H9 (cell line): ENCODE results near the gene IL17F. TPM values are rescaled to one million over a fixed set of nuclear protein-coding genes. Genes with fewer than 3 reads are reported as not detected.

Experiments
- DNase-seq: peaks from one replicate; pipeline ENCODE4 v3.0.0-alpha.2; 2017
- H2AFZ ChIP-seq: one replicate; pipeline ENCODE4 v1.6.1; 2013; ENCODE audit warnings: mild to moderate bottlenecking, low read length, control low read depth, moderate library complexity
- H2AK5ac ChIP-seq: 2 replicates; pipeline ENCODE4 v1.6.1; 2013; ENCODE audit warnings: low read length, control low read depth, mixed read lengths; ENCODE audit not compliant: insufficient read length
- H2BK120ac ChIP-seq: one replicate; pipeline ENCODE4 v1.6.1; 2013; ENCODE audit warnings: low read depth, mild to moderate bottlenecking, low read length, control low read depth, inconsistent platforms; ENCODE audit not compliant: poor library complexity, severe bottlenecking
- H2BK12ac ChIP-seq: 2 replicates; pipeline ENCODE4 v1.6.1; 2013; ENCODE audit warnings: low read length, control low read depth, mixed read lengths, low read depth; ENCODE audit not compliant: insufficient read length
- H2BK15ac ChIP-seq: 2 replicates; pipeline ENCODE4 v1.6.1; 2013; ENCODE audit warnings: low read depth, low read length, control low read depth
- H2BK20ac ChIP-seq: one replicate; pipeline ENCODE4 v1.6.1; 2013; ENCODE audit warnings: low read depth, mild to moderate bottlenecking, low read length, control low read depth, inconsistent platforms; ENCODE audit not compliant: poor library complexity, severe bottlenecking
- H2BK5ac ChIP-seq: 2 replicates; pipeline ENCODE4 v1.6.1; 2013; ENCODE audit warnings: low read length, control low read depth, mixed read lengths; ENCODE audit not compliant: insufficient read length
- H3K14ac ChIP-seq: 2 replicates; pipeline ENCODE4 v1.6.1; 2013; ENCODE audit warnings: low read length, control low read depth; ENCODE audit not compliant: insufficient read depth
- H3K18ac ChIP-seq: 2 replicates; pipeline ENCODE4 v1.6.1; 2013; ENCODE audit warnings: low read depth, mild to moderate bottlenecking, mixed read lengths, low read length, control low read depth; ENCODE audit not compliant: insufficient read length
- H3K23ac ChIP-seq: 2 replicates; pipeline ENCODE4 v1.6.1; 2013; ENCODE audit warnings: low read length, control low read depth, mixed read lengths, low read depth; ENCODE audit not compliant: insufficient read length
- H3K23me2 ChIP-seq: 2 replicates; pipeline ENCODE4 v1.6.1; 2013; ENCODE audit warnings: low read depth, mild to moderate bottlenecking, mixed read lengths, low read length, control low read depth; ENCODE audit not compliant: insufficient read length, poor library complexity, severe bottlenecking
- H3K27ac ChIP-seq: 2 replicates; pipeline ENCODE4 v1.5.1; 2013; ENCODE audit warnings: low read length, control low read depth, mixed read lengths, low read depth; ENCODE audit not compliant: insufficient read length
- H3K27me3 ChIP-seq: 2 replicates; pipeline ENCODE4 v1.6.1; 2013; ENCODE audit warnings: low read length, control low read depth, inconsistent platforms; ENCODE audit not compliant: insufficient read depth
- H3K4ac ChIP-seq: 2 replicates; pipeline ENCODE4 v1.6.1; 2013; ENCODE audit warnings: low read depth, mild to moderate bottlenecking, control low read depth, inconsistent platforms, low read length, moderate library complexity
- H3K4me1 ChIP-seq: 2 replicates; pipeline ENCODE4 v1.6.1; 2013; ENCODE audit warnings: low read length, control low read depth, inconsistent platforms; ENCODE audit not compliant: insufficient read depth
- H3K4me2 ChIP-seq: 2 replicates; pipeline ENCODE4 v1.6.1; 2013; ENCODE audit warnings: low read length, control low read depth, mixed read lengths; ENCODE audit not compliant: insufficient read length, insufficient read depth
- H3K56ac ChIP-seq: 2 replicates; pipeline ENCODE4 v1.6.1; 2013; ENCODE audit warnings: low read depth, mild to moderate bottlenecking, mixed read lengths, low read length, control low read depth; ENCODE audit not compliant: insufficient read length
- H3K79me1 ChIP-seq: 2 replicates; pipeline ENCODE4 v1.6.1; 2013; ENCODE audit warnings: low read depth, mild to moderate bottlenecking, moderate library complexity, low read length, control low read depth, inconsistent platforms; ENCODE audit not compliant: insufficient read depth, poor library complexity, severe bottlenecking
- H3K79me2 ChIP-seq: 2 replicates; pipeline ENCODE4 v1.6.1; 2013; ENCODE audit warnings: low read length, control low read depth, inconsistent platforms; ENCODE audit not compliant: insufficient read depth
- H3K9ac ChIP-seq: 2 replicates; pipeline ENCODE4 v1.6.1; 2013; ENCODE audit warnings: low read length, control low read depth, mixed read lengths; ENCODE audit not compliant: insufficient read length; ENCODE audit errors: extremely low read depth
- H3K9me3 ChIP-seq: one replicate; pipeline ENCODE4 v1.6.1; 2013; ENCODE audit warnings: low read depth, low read length, inconsistent platforms; ENCODE audit not compliant: control insufficient read depth
- H3T11ph ChIP-seq: one replicate; pipeline ENCODE4 v1.6.1; 2013; ENCODE audit warnings: mild to moderate bottlenecking, low read length, control low read depth, inconsistent platforms
- H4K20me1 ChIP-seq: one replicate; pipeline ENCODE4 v1.6.1; 2013; ENCODE audit not compliant: control insufficient read depth, insufficient read length, insufficient read depth
- H4K5ac ChIP-seq: 2 replicates; pipeline ENCODE4 v1.6.1; 2013; ENCODE audit warnings: low read depth, mild to moderate bottlenecking, mixed read lengths, low read length, control low read depth; ENCODE audit not compliant: insufficient read length
- H4K8ac ChIP-seq: replicated peaks from 2 replicates; pipeline ENCODE4 v1.6.1; 2013; ENCODE audit warnings: low read length, control low read depth, mixed read lengths, low read depth; ENCODE audit not compliant: insufficient read length
- H4K91ac ChIP-seq: 2 replicates; pipeline ENCODE4 v1.6.1; 2013; ENCODE audit warnings: low read depth, mild to moderate bottlenecking, moderate library complexity, mixed read lengths, low read length, control low read depth; ENCODE audit not compliant: insufficient read length
- H3K27ac Mint-ChIP-seq, 3 experiments: 2 replicates in 2 of 3; 3 replicates in 1 of 3; pipeline ENCODE4 v1.8.0; 2020 to 2021; ENCODE audit warnings: mixed read lengths in 3 of 3, mild to moderate bottlenecking in 1 of 3, moderate library complexity in 1 of 3
- H3K27me3 Mint-ChIP-seq: 2 replicates; pipeline ENCODE4 v1.8.0; 2021; ENCODE audit warnings: low read depth, mild to moderate bottlenecking, moderate library complexity, mixed read lengths
- H3K36me3 Mint-ChIP-seq, 3 experiments: 2 replicates in 2 of 3; 3 replicates in 1 of 3; pipeline ENCODE4 v1.8.0; 2020 to 2021; ENCODE audit warnings: low read depth in 3 of 3, mixed read lengths in 3 of 3; ENCODE audit not compliant: insufficient read depth in 1 of 3
- H3K4me1 Mint-ChIP-seq, 2 experiments: 2 replicates each; pipeline ENCODE4 v1.8.0; 2020; ENCODE audit warnings: mixed read lengths in 2 of 2
- H3K4me3 Mint-ChIP-seq, 2 experiments: 2 replicates in 1 of 2; 3 replicates in 1 of 2; pipeline ENCODE4 v1.8.0; 2020 to 2021; ENCODE audit warnings: mild to moderate bottlenecking in 2 of 2, mixed read lengths in 2 of 2, moderate library complexity in 1 of 2
- H3K9me3 Mint-ChIP-seq, 2 experiments: 2 replicates in 1 of 2; 3 replicates in 1 of 2; pipeline ENCODE4 v1.8.0; 2020; ENCODE audit warnings: mild to moderate bottlenecking in 2 of 2, mixed read lengths in 2 of 2, moderate library complexity in 1 of 2
- CTCF ChIP-seq: fragments of 200-600 bp; sonication (generic); conservative IDR thresholded peaks from 3 replicates; pipeline ENCODE4 v1.8.0; 2021; ENCODE audit warnings: antibody characterized with exemption, mild to moderate bottlenecking
- WGBS: extraction: QIAGEN DNeasy Blood & Tissue Kit; methylation state at CpG from one replicate; pipeline ENCODE4 v1.1.7; 2013; ENCODE audit warnings: missing lambda C conversion rate, low lambda C conversion rate, mixed read lengths; ENCODE audit not compliant: insufficient read length; ENCODE audit errors: extremely low coverage; 5-methylcytosine and 5-hydroxymethylcytosine counted together
- total RNA-seq: library from RNA; stranded (reverse); gene quantifications from 2 replicates; pipeline ENCODE4 v1.2.1, GENCODE V29; 2021

The IL17F gene
- total RNA-seq, 1 experiment from 2014 or later: not detected

GRCh38 chr6:52187098-52187497 is 57.2 kb downstream of the IL17F start:
- no peaks in the 10 kb centered on the region for H4K20me1 ChIP-seq
- no peak overlapping the region for H2BK15ac ChIP-seq
- no peaks in the 10 kb centered on the region for H3K23me2 ChIP-seq
- no peak overlapping the region for H3K18ac ChIP-seq
- no CpG with 5 or more reads among the region's 1 CpG for WGBS
- H3K27ac Mint-ChIP-seq: no peak overlapping the region
- H3K27me3 Mint-ChIP-seq: no peaks in the 10 kb centered on the region
- no peak overlapping the region for H4K91ac ChIP-seq
- H3K27ac ChIP-seq: no peak overlapping the region
- no peak for TF ChIP-seq CTCF
- no peaks in the 10 kb centered on the region for H3K9me3 ChIP-seq
- no peak overlapping the region for H2BK120ac ChIP-seq
- peaks cover 19 to 40% of the 10 kb centered on the region in 2 experiments for H3K4me1 Mint-ChIP-seq
- H2BK12ac ChIP-seq: no peak overlapping the region
- H3K9me3 Mint-ChIP-seq: peaks cover 0 to 5% of the 10 kb centered on the region in 2 experiments; a peak in 1 of 5 replicates
- H2AK5ac ChIP-seq: no peak overlapping the region
- H3T11ph ChIP-seq: no peak overlapping the region
- H3K4me1 ChIP-seq: peaks cover 9% of the 10 kb centered on the region; the same call in 1 of the 2 replicates
- H3K4ac ChIP-seq: no peak overlapping the region
- no peak overlapping the region for H2BK5ac ChIP-seq
- no peaks in the 10 kb centered on the region for H3K79me1 ChIP-seq
- no peak overlapping the region for H3K4me3 Mint-ChIP-seq
- no peaks in the 10 kb centered on the region for H3K27me3 ChIP-seq
- H3K9ac ChIP-seq: no peak overlapping the region
- H4K5ac ChIP-seq: no peak overlapping the region
- H3K36me3 Mint-ChIP-seq: peaks cover 0 to 6% (median 0%) of the 10 kb centered on the region in 3 experiments; a peak in 4 of 7 replicates
- no peak overlapping the region for H3K4me2 ChIP-seq
- no peak overlapping the region for H3K14ac ChIP-seq
- DNase-seq: no peak
- no peak overlapping the region for H4K8ac ChIP-seq
- no peak overlapping the region for H2BK20ac ChIP-seq
- H3K23ac ChIP-seq: no peak overlapping the region
- H3K56ac ChIP-seq: no peak overlapping the region
- no peaks in the 10 kb centered on the region for H3K79me2 ChIP-seq
- H2AFZ ChIP-seq: no peak overlapping the region

Other genes with a start within 250 kb of the IL17F start
- 0.07 and 0.09 TPM in 2 replicates for gene PKHD1, start 156.9 kb downstream of the IL17F start, total RNA-seq
- not detected in 2 replicates for gene IL17A, start 58.1 kb downstream of the IL17F start, total RNA-seq
- gene MCM3, start 40.2 kb upstream of the IL17F start, total RNA-seq: 252 and 255 TPM in 2 replicates
- 3.0 and 3.4 TPM in 2 replicates for gene PAQR8, start 117.7 kb upstream of the IL17F start, total RNA-seq
- gene EFHC1, start 175.8 kb upstream of the IL17F start, total RNA-seq: 11.8 and 13.2 TPM in 2 replicates